ENCODE results near the gene EVI5. TPM values are rescaled to one million over a fixed set of nuclear protein-coding genes. Genes with fewer than 3 reads are reported as not detected.

Gene EVI5
- total and polyA plus RNA-seq, 10 of the 15 experiments (the other 5 are each of a cell fraction or from before 2014, with no cell fraction given), result 0.27 to 6.8 (median 1.7) TPM

DNA sequence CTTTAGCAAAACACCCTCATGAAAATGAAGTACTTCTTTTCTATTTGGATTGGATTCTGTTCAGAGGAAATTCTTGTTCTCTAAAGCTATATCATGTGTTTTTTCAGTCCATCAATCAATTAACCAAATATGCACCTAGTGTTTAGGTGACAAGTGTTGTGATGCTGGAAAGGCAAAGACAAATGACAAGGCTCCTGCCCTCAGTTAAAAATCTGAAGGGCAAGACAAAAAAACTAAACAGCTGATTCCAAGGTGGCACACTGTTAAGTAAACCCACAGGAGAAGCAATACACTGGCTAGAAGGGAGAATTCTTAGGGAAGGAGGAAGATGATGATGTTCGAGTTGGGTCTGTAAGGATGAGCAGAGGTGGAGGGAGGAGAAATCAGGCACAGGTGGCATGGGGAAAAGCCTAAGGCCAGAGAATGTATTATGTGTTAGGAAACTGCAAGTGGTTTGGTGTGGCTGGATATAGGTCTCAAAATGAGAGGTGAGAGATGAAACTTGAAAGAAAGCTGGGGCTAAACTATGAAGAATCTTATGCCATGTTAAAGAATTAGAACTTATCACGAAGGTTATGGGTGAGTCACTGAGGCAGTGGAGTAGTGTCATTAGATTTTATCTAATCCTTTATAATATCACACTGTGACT lies 246.4 kb downstream of the EVI5 start (continued):
- TF ChIP-seq RAD21 (IDR thresholded peaks at IDR 0.05; ENCODE audit: insufficient read depth, low read depth, low read length) (no peak), SMC3 (IDR thresholded peaks at IDR 0.05; ENCODE audit: borderline replicate concordance, low read length) (no peak), BRCA1 (IDR thresholded peaks at IDR 0.05; ENCODE audit: low read depth, low read length) (no peak), PKNOX1 (IDR thresholded peaks at IDR 0.05) (peak; percentile 63), NBN (IDR thresholded peaks at IDR 0.05) (peak; percentile 72), NRF1 (conservative IDR thresholded peaks at IDR 0.05; ENCODE audit: low read depth, low read length) (no peak), POLR2A (IDR thresholded peaks at IDR 0.05; ENCODE audit: low read depth, low read length) (peak; percentile 36; the same call in 1 of the 2 replicates), REST (IDR thresholded peaks at IDR 0.05; ENCODE audit: low read depth, low read length) (no peak), HDGF (IDR thresholded peaks at IDR 0.05) (peak; percentile 31; the same call in 1 of the 2 replicates), ZSCAN29 (IDR thresholded peaks at IDR 0.05) (no peak), NFXL1 (IDR thresholded peaks at IDR 0.05; ENCODE audit: borderline replicate concordance) (no peak), E2F4 (IDR thresholded peaks at IDR 0.05; ENCODE audit: low read depth, low read length) (no peak), SMAD1 (IDR thresholded peaks at IDR 0.05; ENCODE audit: low read depth, partially characterized antibody) (peak; percentile 43), SMARCA5 (IDR thresholded peaks at IDR 0.05) (no peak; the same call in 1 of the 2 replicates), CHD1 (IDR thresholded peaks at IDR 0.05; ENCODE audit: low read depth, low read length) (no peak), SIN3A (IDR thresholded peaks at IDR 0.05; ENCODE audit: low read depth, low read length) (no peak), NFYB (IDR thresholded peaks at IDR 0.05; ENCODE audit: insufficient read depth, low read depth, low read length) (no peak), ZNF622 (IDR thresholded peaks at IDR 0.05) (no peak), SP1 (IDR thresholded peaks at IDR 0.05; ENCODE audit: low read depth, low read length) (no peak)
- TF ChIP-seq, protein P1, sequence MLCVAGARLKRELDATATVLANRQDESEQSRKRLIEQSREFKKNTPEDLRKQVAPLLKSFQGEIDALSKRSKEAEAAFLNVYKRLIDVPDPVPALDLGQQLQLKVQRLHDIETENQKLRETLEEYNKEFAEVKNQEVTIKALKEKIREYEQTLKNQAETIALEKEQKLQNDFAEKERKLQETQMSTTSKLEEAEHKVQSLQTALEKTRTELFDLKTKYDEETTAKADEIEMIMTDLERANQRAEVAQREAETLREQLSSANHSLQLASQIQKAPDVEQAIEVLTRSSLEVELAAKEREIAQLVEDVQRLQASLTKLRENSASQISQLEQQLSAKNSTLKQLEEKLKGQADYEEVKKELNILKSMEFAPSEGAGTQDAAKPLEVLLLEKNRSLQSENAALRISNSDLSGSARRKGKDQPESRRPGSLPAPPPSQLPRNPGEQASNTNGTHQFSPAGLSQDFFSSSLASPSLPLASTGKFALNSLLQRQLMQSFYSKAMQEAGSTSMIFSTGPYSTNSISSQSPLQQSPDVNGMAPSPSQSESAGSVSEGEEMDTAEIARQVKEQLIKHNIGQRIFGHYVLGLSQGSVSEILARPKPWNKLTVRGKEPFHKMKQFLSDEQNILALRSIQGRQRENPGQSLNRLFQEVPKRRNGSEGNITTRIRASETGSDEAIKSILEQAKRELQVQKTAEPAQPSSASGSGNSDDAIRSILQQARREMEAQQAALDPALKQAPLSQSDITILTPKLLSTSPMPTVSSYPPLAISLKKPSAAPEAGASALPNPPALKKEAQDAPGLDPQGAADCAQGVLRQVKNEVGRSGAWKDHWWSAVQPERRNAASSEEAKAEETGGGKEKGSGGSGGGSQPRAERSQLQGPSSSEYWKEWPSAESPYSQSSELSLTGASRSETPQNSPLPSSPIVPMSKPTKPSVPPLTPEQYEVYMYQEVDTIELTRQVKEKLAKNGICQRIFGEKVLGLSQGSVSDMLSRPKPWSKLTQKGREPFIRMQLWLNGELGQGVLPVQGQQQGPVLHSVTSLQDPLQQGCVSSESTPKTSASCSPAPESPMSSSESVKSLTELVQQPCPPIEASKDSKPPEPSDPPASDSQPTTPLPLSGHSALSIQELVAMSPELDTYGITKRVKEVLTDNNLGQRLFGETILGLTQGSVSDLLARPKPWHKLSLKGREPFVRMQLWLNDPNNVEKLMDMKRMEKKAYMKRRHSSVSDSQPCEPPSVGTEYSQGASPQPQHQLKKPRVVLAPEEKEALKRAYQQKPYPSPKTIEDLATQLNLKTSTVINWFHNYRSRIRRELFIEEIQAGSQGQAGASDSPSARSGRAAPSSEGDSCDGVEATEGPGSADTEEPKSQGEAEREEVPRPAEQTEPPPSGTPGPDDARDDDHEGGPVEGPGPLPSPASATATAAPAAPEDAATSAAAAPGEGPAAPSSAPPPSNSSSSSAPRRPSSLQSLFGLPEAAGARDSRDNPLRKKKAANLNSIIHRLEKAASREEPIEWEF (IDR thresholded peaks at IDR 0.05; ENCODE audit: insufficient replicate concordance, low read depth, low read length), result no peak
